HG03565 (cell line): Measurements from ENCODE around the gene LAMB1.
"Not testable (repeated sequence)": the region's sequence is repeated elsewhere in the genome, so short reads cannot be mapped to it uniquely, and the experiment has no call there.

Experiments used
- ATAC-seq: cut with Tn5 transposase; IDR thresholded peaks from one replicate; pipeline ENCODE4 v1.9.1; 2021; ENCODE audit warnings: mild to moderate bottlenecking, moderate library complexity; ENCODE audit not compliant: unreplicated experiment

The LAMB1 gene

GRCh38 chr7:107973861-107974260 lies 29.1 kb downstream of the LAMB1 start:
- ATAC-seq, result no peak

GRCh38 chr7:107972941-107973376 lies 30.0 kb downstream of the LAMB1 start:
- no peak for ATAC-seq

- no peak for ATAC-seq
Measured at GRCh38 chr7:107972075-107972482, 30.9 kb downstream of the LAMB1 start.

- ATAC-seq, result no peak
Measured at GRCh38 chr7:107971613-107972012, 31.3 kb downstream of the LAMB1 start.

- no peak for ATAC-seq
Measured at GRCh38 chr7:107971100-107971499, 31.9 kb downstream of the LAMB1 start.

GRCh38 chr7:107969856-107970255 lies 33.1 kb downstream of the LAMB1 start:
- no peak for ATAC-seq

GRCh38 chr7:107968449-107968848 lies 34.5 kb downstream of the LAMB1 start:
- no peak for ATAC-seq

- ATAC-seq, result no peak
Measured at GRCh38 chr7:107967420-107967819, 35.5 kb downstream of the LAMB1 start.

GRCh38 chr7:107966711-107967110 lies 36.2 kb downstream of the LAMB1 start:
- ATAC-seq, result no peak

GRCh38 chr7:107964510-107964909 lies 38.5 kb downstream of the LAMB1 start:
- ATAC-seq, result no peak

- ATAC-seq, result no peak
Measured at GRCh38 chr7:107962817-107963216, 40.1 kb downstream of the LAMB1 start.

GRCh38 chr7:107961405-107961804 lies 41.6 kb downstream of the LAMB1 start:
- ATAC-seq, result no peak

- ATAC-seq, result no peak
Measured at GRCh38 chr7:107960272-107960671, 42.7 kb downstream of the LAMB1 start.

- no peak for ATAC-seq
Measured at GRCh38 chr7:107959527-107959898, 43.4 kb downstream of the LAMB1 start.

GRCh38 chr7:107958764-107959526 lies 44.0 kb downstream of the LAMB1 start:
- ATAC-seq, result no peak

GRCh38 chr7:107957436-107957835 lies 45.5 kb downstream of the LAMB1 start:
- no peak for ATAC-seq

- not testable (repeated sequence) for ATAC-seq
Measured at GRCh38 chr7:107956950-107957349, 46.0 kb downstream of the LAMB1 start.

- no peak for ATAC-seq
Measured at GRCh38 chr7:107955394-107955793, 47.6 kb downstream of the LAMB1 start.

- no peak for ATAC-seq
Measured at GRCh38 chr7:107953924-107954303, 49.0 kb downstream of the LAMB1 start.

GRCh38 chr7:107953265-107953923 lies 49.6 kb downstream of the LAMB1 start:
- ATAC-seq, result no peak

- no peak for ATAC-seq
Measured at GRCh38 chr7:107951896-107952295, 51.1 kb downstream of the LAMB1 start.

GRCh38 chr7:107951172-107951787 lies 51.7 kb downstream of the LAMB1 start:
- no peak for ATAC-seq
